ENCODE results near the gene GTF2H3. TPM values are rescaled to one million over a fixed set of nuclear protein-coding genes. Genes with fewer than 3 reads are reported as not detected.

GTF2H3 gene
- total RNA-seq, 1 donor from 2014 or later: 14.6 TPM

DNA sequence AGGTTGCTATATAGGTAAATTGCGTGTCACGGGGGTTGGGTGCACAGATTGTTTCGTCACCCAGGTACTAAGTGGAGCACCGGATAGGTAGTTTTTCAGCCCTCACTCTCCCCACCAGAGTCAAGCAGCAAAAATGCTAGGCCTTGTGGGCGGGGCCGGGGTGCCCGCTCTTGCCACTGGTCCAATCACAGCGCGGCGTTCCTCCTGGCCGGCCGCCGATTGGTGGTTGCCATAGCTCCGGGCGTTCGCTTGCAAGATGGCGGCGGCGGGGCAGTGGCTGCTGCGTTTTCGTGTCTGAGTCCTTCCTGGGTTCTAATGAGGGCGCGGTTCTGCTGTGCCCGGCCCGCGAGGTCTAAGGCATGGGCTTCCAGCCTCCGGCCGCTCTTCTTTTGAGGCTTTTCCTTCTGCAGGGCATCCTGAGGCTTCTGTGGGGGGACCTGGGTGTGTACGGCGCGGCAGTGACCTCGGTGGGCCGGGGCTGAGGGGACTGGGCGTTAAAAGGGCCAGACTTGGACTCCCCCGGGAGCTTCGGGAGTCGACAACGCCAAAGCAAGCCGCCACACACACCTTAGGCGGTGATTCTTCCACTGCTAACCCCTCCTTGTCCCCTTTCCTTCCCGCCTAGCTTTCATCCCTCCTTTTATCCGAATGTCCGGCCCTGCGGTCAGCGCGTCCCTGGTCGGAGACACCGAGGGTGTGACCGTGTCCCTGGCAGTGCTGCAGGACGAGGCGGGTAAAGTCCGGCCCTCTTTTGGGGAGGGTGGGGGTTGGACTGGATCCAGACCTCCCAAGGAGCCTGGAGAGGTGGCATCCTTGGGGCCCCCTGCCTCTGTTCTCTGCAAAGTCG lies 37.5 kb downstream of the GTF2H3 start, which contains the start of gene TCTN2:
TCTN2 (plus strand) TSS at position 232 of the 847 bp plus-strand sequence; CDS start at position 360, 128 bp downstream.
- no peak within 1 kb of the TSS for H3K27ac ChIP-seq (ENCODE audit: low read depth, low read length)
- no peaks in the 10 kb centered on the region for H3K9me3 ChIP-seq (ENCODE audit: control insufficient read depth in 3 of 3, low read length in 3 of 3)
- peak within 1 kb of the TSS; percentile 70 to 87 (median 87) for H3K9ac ChIP-seq (ENCODE audit: low read depth in 1 of 3, low read length in 3 of 3)
- H3K4me3 ChIP-seq (ENCODE audit: low read length in 3 of 3): peak within 1 kb of the TSS; percentile 89 to 94 (median 90)
- H3K36me3 ChIP-seq (ENCODE audit: control insufficient read depth in 3 of 3, insufficient read depth in 3 of 3, low read length in 3 of 3): peaks cover 5 to 10% (median 7%) of the 10 kb centered on the region in 3 donors
- H3K4me1 ChIP-seq (ENCODE audit: control insufficient read depth in 3 of 3, insufficient read depth in 3 of 3, low read length in 3 of 3): peaks cover 6 to 12% (median 8%) of the 10 kb centered on the region in 3 donors
- no peaks in the 10 kb centered on the region for H3K27me3 ChIP-seq (ENCODE audit: control insufficient read depth in 3 of 3, insufficient read depth in 3 of 3, low read length in 3 of 3)

- no peaks in the 10 kb centered on the region for H3K27me3 ChIP-seq (ENCODE audit: control insufficient read depth in 3 of 3, insufficient read depth in 3 of 3, low read length in 3 of 3)
- H3K36me3 ChIP-seq (ENCODE audit: control insufficient read depth in 3 of 3, insufficient read depth in 3 of 3, low read length in 3 of 3): peaks cover 6 to 11% (median 7%) of the 10 kb centered on the region in 3 donors
- H3K4me3 ChIP-seq (ENCODE audit: low read length in 3 of 3): peak overlapping the region in 2 of 3 donors; percentile 90 to 94
- peaks cover 6 to 12% (median 8%) of the 10 kb centered on the region in 3 donors for H3K4me1 ChIP-seq (ENCODE audit: control insufficient read depth in 3 of 3, insufficient read depth in 3 of 3, low read length in 3 of 3)
- H3K27ac ChIP-seq (ENCODE audit: low read depth, low read length): no peak overlapping the region
- H3K9ac ChIP-seq (ENCODE audit: low read depth in 1 of 3, low read length in 3 of 3): no peak overlapping the region
- no peaks in the 10 kb centered on the region for H3K9me3 ChIP-seq (ENCODE audit: control insufficient read depth in 3 of 3, low read length in 3 of 3)
Observed at GRCh38 chr12:123671876-123672275, 38.2 kb downstream of the GTF2H3 start.

- peaks cover 6 to 12% (median 8%) of the 10 kb centered on the region in 3 donors for H3K4me1 ChIP-seq (ENCODE audit: control insufficient read depth in 3 of 3, insufficient read depth in 3 of 3, low read length in 3 of 3)
- H3K36me3 ChIP-seq (ENCODE audit: control insufficient read depth in 3 of 3, insufficient read depth in 3 of 3, low read length in 3 of 3): peaks cover 7 to 17% (median 10%) of the 10 kb centered on the region in 3 donors
- no peaks in the 10 kb centered on the region for H3K27me3 ChIP-seq (ENCODE audit: control insufficient read depth in 3 of 3, insufficient read depth in 3 of 3, low read length in 3 of 3)
- no peaks in the 10 kb centered on the region for H3K9me3 ChIP-seq (ENCODE audit: control insufficient read depth in 3 of 3, low read length in 3 of 3)
- no peak overlapping the region for H3K27ac ChIP-seq (ENCODE audit: low read depth, low read length)
- no peak overlapping the region for H3K9ac ChIP-seq (ENCODE audit: low read depth in 1 of 3, low read length in 3 of 3)
- H3K4me3 ChIP-seq (ENCODE audit: low read length in 3 of 3): no peak overlapping the region
Observed at GRCh38 chr12:123675436-123675835, 41.8 kb downstream of the GTF2H3 start.

- Histone ChIP-seq H3K4me3 (ENCODE audit: low read length in 3 of 3) (no peak overlapping the region), H3K27ac (ENCODE audit: low read depth, low read length) (no peak overlapping the region), H3K9me3 (ENCODE audit: control insufficient read depth in 3 of 3, low read length in 3 of 3) (no peaks in the 10 kb centered on the region), H3K27me3 (ENCODE audit: control insufficient read depth in 3 of 3, insufficient read depth in 3 of 3, low read length in 3 of 3) (no peaks in the 10 kb centered on the region), H3K4me1 (ENCODE audit: control insufficient read depth in 3 of 3, insufficient read depth in 3 of 3, low read length in 3 of 3) (peaks cover 0 to 2% (median 2%) of the 10 kb centered on the region in 3 donors), H3K36me3 (ENCODE audit: control insufficient read depth in 3 of 3, insufficient read depth in 3 of 3, low read length in 3 of 3) (peaks cover 10 to 20% (median 13%) of the 10 kb centered on the region in 3 donors), H3K9ac (ENCODE audit: low read depth in 1 of 3, low read length in 3 of 3) (no peak overlapping the region)
Observed at GRCh38 chr12:123676616-123677320, 43.1 kb downstream of the GTF2H3 start.

DNA sequence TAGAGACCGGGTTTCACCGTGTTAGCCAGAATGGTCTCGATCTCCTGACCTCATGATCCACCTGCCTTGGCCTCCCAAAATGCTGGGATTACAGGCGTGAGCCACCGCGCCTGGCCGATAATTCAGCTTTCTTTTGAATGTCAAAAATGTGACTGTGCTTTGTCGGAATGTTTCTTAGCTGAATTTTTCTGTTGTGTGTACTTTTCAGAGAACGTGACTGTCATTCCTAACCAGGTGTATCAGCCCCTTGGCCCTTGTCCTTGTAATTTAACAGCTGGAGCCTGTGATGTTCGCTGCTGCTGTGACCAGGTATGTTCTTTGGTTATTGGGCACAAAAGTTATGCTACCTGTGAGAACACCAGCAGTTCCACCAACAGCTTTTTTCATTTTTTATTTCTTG lies 45.4 kb downstream of the GTF2H3 start:
- H3K27me3 ChIP-seq (ENCODE audit: control insufficient read depth in 3 of 3, insufficient read depth in 3 of 3, low read length in 3 of 3): no peaks in the 10 kb centered on the region
- H3K36me3 ChIP-seq (ENCODE audit: control insufficient read depth in 3 of 3, insufficient read depth in 3 of 3, low read length in 3 of 3): peaks cover 10 to 20% (median 13%) of the 10 kb centered on the region in 3 donors
- no peaks in the 10 kb centered on the region for H3K4me1 ChIP-seq (ENCODE audit: control insufficient read depth in 3 of 3, insufficient read depth in 3 of 3, low read length in 3 of 3)
- no peak overlapping the region for H3K27ac ChIP-seq (ENCODE audit: low read depth, low read length)
- no peaks in the 10 kb centered on the region for H3K9me3 ChIP-seq (ENCODE audit: control insufficient read depth in 3 of 3, low read length in 3 of 3)
- no peak overlapping the region for H3K9ac ChIP-seq (ENCODE audit: low read depth in 1 of 3, low read length in 3 of 3)
- H3K4me3 ChIP-seq (ENCODE audit: low read length in 3 of 3): no peak overlapping the region

GRCh38 chr12:123681605-123682004 lies 48.0 kb downstream of the GTF2H3 start:
- Histone ChIP-seq H3K9me3 (ENCODE audit: control insufficient read depth in 3 of 3, low read length in 3 of 3) (no peaks in the 10 kb centered on the region), H3K36me3 (ENCODE audit: control insufficient read depth in 3 of 3, insufficient read depth in 3 of 3, low read length in 3 of 3) (peaks cover 5 to 11% (median 9%) of the 10 kb centered on the region in 3 donors), H3K27ac (ENCODE audit: low read depth, low read length) (no peak overlapping the region), H3K4me3 (ENCODE audit: low read length in 3 of 3) (no peak overlapping the region), H3K27me3 (ENCODE audit: control insufficient read depth in 3 of 3, insufficient read depth in 3 of 3, low read length in 3 of 3) (no peaks in the 10 kb centered on the region), H3K4me1 (ENCODE audit: control insufficient read depth in 3 of 3, insufficient read depth in 3 of 3, low read length in 3 of 3) (no peaks in the 10 kb centered on the region), H3K9ac (ENCODE audit: low read depth in 1 of 3, low read length in 3 of 3) (no peak overlapping the region)

GRCh38 chr12:123683964-123684363 lies 50.3 kb downstream of the GTF2H3 start:
- Histone ChIP-seq H3K9me3 (ENCODE audit: control insufficient read depth in 3 of 3, low read length in 3 of 3) (no peaks in the 10 kb centered on the region), H3K36me3 (ENCODE audit: control insufficient read depth in 3 of 3, insufficient read depth in 3 of 3, low read length in 3 of 3) (peaks cover 0 to 13% (median 9%) of the 10 kb centered on the region in 3 donors), H3K9ac (ENCODE audit: low read depth in 1 of 3, low read length in 3 of 3) (no peak overlapping the region), H3K4me3 (ENCODE audit: low read length in 3 of 3) (no peak overlapping the region), H3K4me1 (ENCODE audit: control insufficient read depth in 3 of 3, insufficient read depth in 3 of 3, low read length in 3 of 3) (no peaks in the 10 kb centered on the region), H3K27ac (ENCODE audit: low read depth, low read length) (no peak overlapping the region), H3K27me3 (ENCODE audit: control insufficient read depth in 3 of 3, insufficient read depth in 3 of 3, low read length in 3 of 3) (no peaks in the 10 kb centered on the region)

DNA sequence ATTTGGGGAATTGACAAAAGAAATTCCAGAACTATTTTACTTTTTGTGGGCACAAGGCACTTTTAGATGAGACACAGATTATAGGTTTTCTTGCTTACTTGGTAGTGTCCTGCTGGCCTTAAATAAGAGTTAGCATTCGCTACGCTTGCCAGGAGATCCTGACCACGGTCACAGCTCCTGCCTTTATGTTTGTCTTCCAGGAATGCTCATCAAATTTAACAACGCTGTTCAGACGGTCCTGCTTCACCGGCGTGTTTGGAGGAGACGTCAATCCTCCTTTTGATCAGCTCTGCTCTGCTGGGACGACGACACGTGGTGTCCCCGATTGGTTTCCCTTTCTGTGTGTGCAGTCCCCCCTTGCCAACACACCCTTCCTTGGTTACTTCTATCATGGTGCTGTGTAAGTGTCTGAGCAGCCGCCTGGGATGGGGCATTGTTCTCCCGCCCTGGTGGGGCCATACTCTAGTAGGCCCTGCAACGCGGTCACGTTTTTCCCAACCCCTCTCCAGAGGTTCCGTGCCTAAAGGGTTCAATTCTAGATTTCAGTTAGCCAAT lies 53.1 kb downstream of the GTF2H3 start:
- peaks cover 4 to 19% (median 7%) of the 10 kb centered on the region in 3 donors for H3K36me3 ChIP-seq (ENCODE audit: control insufficient read depth in 3 of 3, insufficient read depth in 3 of 3, low read length in 3 of 3)
- no peaks in the 10 kb centered on the region for H3K27me3 ChIP-seq (ENCODE audit: control insufficient read depth in 3 of 3, insufficient read depth in 3 of 3, low read length in 3 of 3)
- H3K27ac ChIP-seq (ENCODE audit: low read depth, low read length): no peak overlapping the region
- no peaks in the 10 kb centered on the region for H3K9me3 ChIP-seq (ENCODE audit: control insufficient read depth in 3 of 3, low read length in 3 of 3)
- H3K4me3 ChIP-seq (ENCODE audit: low read length in 3 of 3): no peak overlapping the region
- no peak overlapping the region for H3K9ac ChIP-seq (ENCODE audit: low read depth in 1 of 3, low read length in 3 of 3)
- H3K4me1 ChIP-seq (ENCODE audit: control insufficient read depth in 3 of 3, insufficient read depth in 3 of 3, low read length in 3 of 3): no peaks in the 10 kb centered on the region

DNA sequence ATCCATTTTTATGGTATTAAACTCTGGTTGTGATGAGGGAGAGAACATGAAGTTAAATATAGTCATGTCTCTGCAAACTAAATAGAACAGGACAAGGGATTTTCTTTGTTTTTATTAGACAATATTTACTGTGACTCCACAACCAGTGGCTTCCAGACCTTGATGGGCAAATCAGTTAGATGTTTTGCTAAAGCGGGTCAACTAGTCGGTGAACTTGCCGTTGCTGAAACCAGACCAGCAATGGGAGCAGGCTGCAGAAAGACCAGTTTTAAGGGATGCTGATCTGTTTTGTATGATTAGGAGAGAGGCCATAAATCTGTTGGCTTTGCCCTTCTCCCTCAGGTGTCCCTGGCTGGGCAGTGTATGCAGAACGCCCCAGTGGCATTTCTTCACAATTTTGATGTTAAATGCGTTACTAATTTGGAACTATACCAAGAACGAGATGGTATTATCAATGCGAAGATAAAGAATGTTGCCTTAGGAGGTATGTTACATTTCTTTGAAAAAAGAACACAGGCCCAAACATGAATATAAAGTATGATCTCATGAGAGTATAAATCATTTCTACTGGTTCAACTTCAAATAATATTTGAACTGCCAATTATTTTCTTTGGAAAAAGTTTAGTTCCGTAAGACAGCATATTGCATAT lies 56.7 kb downstream of the GTF2H3 start:
- peaks cover 4 to 22% (median 9%) of the 10 kb centered on the region in 3 donors for H3K36me3 ChIP-seq (ENCODE audit: control insufficient read depth in 3 of 3, insufficient read depth in 3 of 3, low read length in 3 of 3)
- no peaks in the 10 kb centered on the region for H3K4me1 ChIP-seq (ENCODE audit: control insufficient read depth in 3 of 3, insufficient read depth in 3 of 3, low read length in 3 of 3)
- H3K9ac ChIP-seq (ENCODE audit: low read depth in 1 of 3, low read length in 3 of 3): no peak overlapping the region
- H3K27ac ChIP-seq (ENCODE audit: low read depth, low read length): no peak overlapping the region
- no peaks in the 10 kb centered on the region for H3K27me3 ChIP-seq (ENCODE audit: control insufficient read depth in 3 of 3, insufficient read depth in 3 of 3, low read length in 3 of 3)
- H3K9me3 ChIP-seq (ENCODE audit: control insufficient read depth in 3 of 3, low read length in 3 of 3): no peaks in the 10 kb centered on the region
- no peak overlapping the region for H3K4me3 ChIP-seq (ENCODE audit: low read length in 3 of 3)
